ENCODE results near the gene CLEC16A. TPM values are rescaled to one million over a fixed set of nuclear protein-coding genes. Genes with fewer than 3 reads are reported as not detected.

The CLEC16A gene
- total RNA-seq, 3 donors from 2014 or later, result 20.0 to 35.3 (median 33.1) TPM

DNA sequence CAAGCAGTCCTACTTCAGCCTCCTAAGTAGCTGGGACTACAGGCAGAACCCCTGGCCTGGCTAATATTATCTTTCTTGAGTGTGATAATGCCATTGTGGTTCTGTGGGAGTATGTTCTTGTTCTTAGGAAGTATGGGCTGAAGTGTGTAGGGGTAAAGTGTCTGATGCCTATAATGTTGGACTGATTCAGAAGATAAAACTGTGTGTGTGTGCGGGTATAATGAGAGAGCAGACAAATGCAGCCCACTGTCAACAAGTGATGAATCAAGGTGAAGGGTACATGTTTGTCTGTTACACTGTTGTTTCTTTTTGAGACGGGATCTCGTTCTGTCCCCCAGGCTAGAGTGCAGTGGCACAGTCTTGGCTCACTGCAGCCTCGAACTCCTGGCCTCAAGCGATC lies 127.5 kb downstream of the CLEC16A start:
- no peak for DNase-seq (ENCODE audit: low spot score in 2 of 2)
- no peaks in the 10 kb centered on the region for H3K27me3 ChIP-seq
- H3K27ac ChIP-seq, result no peak overlapping the region
- no peaks in the 10 kb centered on the region for H3K9me3 ChIP-seq
- H3K4me1 ChIP-seq, result no peaks in the 10 kb centered on the region
- H3K36me3 ChIP-seq, result no peaks in the 10 kb centered on the region
- H3K4me3 ChIP-seq, result no peak overlapping the region
- TF ChIP-seq POLR2A (IDR thresholded peaks at IDR 0.05) (no peak), POLR2AphosphoS5 (IDR thresholded peaks at IDR 0.05) (no peak)
- TF ChIP-seq, protein P1, sequence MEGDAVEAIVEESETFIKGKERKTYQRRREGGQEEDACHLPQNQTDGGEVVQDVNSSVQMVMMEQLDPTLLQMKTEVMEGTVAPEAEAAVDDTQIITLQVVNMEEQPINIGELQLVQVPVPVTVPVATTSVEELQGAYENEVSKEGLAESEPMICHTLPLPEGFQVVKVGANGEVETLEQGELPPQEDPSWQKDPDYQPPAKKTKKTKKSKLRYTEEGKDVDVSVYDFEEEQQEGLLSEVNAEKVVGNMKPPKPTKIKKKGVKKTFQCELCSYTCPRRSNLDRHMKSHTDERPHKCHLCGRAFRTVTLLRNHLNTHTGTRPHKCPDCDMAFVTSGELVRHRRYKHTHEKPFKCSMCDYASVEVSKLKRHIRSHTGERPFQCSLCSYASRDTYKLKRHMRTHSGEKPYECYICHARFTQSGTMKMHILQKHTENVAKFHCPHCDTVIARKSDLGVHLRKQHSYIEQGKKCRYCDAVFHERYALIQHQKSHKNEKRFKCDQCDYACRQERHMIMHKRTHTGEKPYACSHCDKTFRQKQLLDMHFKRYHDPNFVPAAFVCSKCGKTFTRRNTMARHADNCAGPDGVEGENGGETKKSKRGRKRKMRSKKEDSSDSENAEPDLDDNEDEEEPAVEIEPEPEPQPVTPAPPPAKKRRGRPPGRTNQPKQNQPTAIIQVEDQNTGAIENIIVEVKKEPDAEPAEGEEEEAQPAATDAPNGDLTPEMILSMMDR (IDR thresholded peaks at IDR 0.05), result no peak
- intact Hi-C loops (cut with DNase I; ENCODE audit: low total_unique reads), result no loop called here

- Histone ChIP-seq H3K27me3 (no peaks in the 10 kb centered on the region), H3K27ac (no peak overlapping the region), H3K4me3 (no peak overlapping the region), H3K4me1 (no peaks in the 10 kb centered on the region), H3K36me3 (no peaks in the 10 kb centered on the region), H3K9me3 (no peaks in the 10 kb centered on the region)
- DNase-seq (ENCODE audit: low spot score in 2 of 2), result no peak
- TF ChIP-seq, protein P1 (IDR thresholded peaks at IDR 0.05), result no peak
- TF ChIP-seq POLR2AphosphoS5 (IDR thresholded peaks at IDR 0.05) (no peak), POLR2A (IDR thresholded peaks at IDR 0.05) (no peak)
- intact Hi-C loops (cut with DNase I; ENCODE audit: low total_unique reads), result no loop called here
Observed at GRCh38 chr16:11072420-11073153, 128.2 kb downstream of the CLEC16A start.

GRCh38 chr16:11073407-11073999 lies 129.1 kb downstream of the CLEC16A start:
- Histone ChIP-seq H3K4me1 (no peaks in the 10 kb centered on the region), H3K9me3 (no peaks in the 10 kb centered on the region), H3K36me3 (no peaks in the 10 kb centered on the region), H3K4me3 (no peak overlapping the region), H3K27me3 (no peaks in the 10 kb centered on the region), H3K27ac (no peak overlapping the region)
- TF ChIP-seq POLR2A (IDR thresholded peaks at IDR 0.05) (no peak), POLR2AphosphoS5 (IDR thresholded peaks at IDR 0.05) (no peak)
- TF ChIP-seq, protein P1 (IDR thresholded peaks at IDR 0.05), result no peak
- DNase-seq (ENCODE audit: low spot score in 2 of 2), result no peak
- intact Hi-C loops (cut with DNase I; ENCODE audit: low total_unique reads), result no loop called here

DNA sequence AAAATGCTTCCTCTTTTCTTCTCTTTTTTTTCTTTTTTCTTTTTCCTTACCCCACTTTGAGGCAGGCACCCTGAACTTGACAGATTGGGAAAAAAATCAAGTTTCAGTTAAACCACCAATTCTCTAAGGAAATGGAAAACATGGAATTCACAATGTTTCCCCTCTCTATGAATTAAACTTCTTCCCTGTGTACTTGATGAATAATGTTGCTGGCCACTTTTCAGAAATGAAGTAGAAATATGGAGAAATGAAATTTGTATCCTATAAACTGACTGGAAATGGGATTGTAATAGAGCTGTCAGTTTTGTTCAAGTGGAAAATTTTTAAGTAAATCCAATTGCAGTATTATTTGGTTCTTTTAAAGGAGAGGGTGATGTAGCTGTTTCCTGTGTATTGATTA lies 129.8 kb downstream of the CLEC16A start:
- TF ChIP-seq, protein P1 (IDR thresholded peaks at IDR 0.05), result no peak
- TF ChIP-seq POLR2AphosphoS5 (IDR thresholded peaks at IDR 0.05) (no peak), POLR2A (IDR thresholded peaks at IDR 0.05) (no peak)
- Histone ChIP-seq H3K4me3 (no peak overlapping the region), H3K27ac (no peak overlapping the region), H3K9me3 (no peaks in the 10 kb centered on the region), H3K36me3 (no peaks in the 10 kb centered on the region), H3K27me3 (no peaks in the 10 kb centered on the region), H3K4me1 (no peaks in the 10 kb centered on the region)
- intact Hi-C loops (cut with DNase I; ENCODE audit: low total_unique reads), result no loop called here
- DNase-seq (ENCODE audit: low spot score in 2 of 2), result no peak

DNA sequence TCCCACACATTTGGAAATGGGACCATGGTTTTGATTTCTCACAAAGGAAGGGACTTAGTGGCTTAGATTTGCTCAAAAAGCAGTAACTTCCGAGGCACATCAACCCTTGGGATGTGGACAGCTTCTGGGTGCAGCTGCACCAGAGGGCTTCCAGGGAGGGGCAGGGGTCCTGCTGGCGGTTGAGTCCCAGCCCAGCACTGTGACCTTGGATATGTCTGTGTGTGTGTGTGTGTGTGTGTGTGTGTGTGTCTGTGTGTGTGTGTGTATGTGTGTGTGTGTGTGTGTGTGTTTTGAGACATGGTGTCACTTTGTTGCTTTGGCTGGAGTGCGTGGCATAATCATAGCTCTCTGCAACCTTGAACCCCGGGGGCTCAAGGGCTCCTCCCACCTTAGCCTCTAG lies 130.8 kb downstream of the CLEC16A start:
- Histone ChIP-seq H3K27me3 (no peaks in the 10 kb centered on the region), H3K9me3 (no peaks in the 10 kb centered on the region), H3K4me1 (no peaks in the 10 kb centered on the region), H3K36me3 (no peaks in the 10 kb centered on the region), H3K27ac (no peak overlapping the region), H3K4me3 (no peak overlapping the region)
- TF ChIP-seq POLR2A (IDR thresholded peaks at IDR 0.05), result no peak
- TF ChIP-seq POLR2AphosphoS5 (IDR thresholded peaks at IDR 0.05), result no peak
- TF ChIP-seq, protein P1 (IDR thresholded peaks at IDR 0.05), result no peak
- DNase-seq (ENCODE audit: low spot score in 2 of 2), result no peak
- intact Hi-C loops (cut with DNase I; ENCODE audit: low total_unique reads), result no loop called here

Measured in breast epithelium (tissue), 4 donors.